PFSK-1 (cell line): ENCODE results near the gene ST6GALNAC3.

ENCODE experiments used
- FOXP2 ChIP-seq: optimal IDR thresholded peaks from 2 replicates; pipeline ENCODE3; 2011; ENCODE audit warnings: borderline replicate concordance, control low read depth, inconsistent platforms; ENCODE audit not compliant: insufficient read depth; ENCODE audit errors: extremely low read length, extremely low read depth
- POLR2AphosphoS5 ChIP-seq: IDR thresholded peaks from 2 replicates; pipeline ENCODE4 v1.6.1; 2012; ENCODE audit warnings: low read depth, mild to moderate bottlenecking, control low read depth, low read length, moderate library complexity
- REST ChIP-seq, 2 experiments: IDR thresholded peaks; 2 replicates each; pipeline versions ENCODE4 v1.6.1 to v1.8.0; 2011 to 2012; ENCODE audit warnings: low read depth in 2 of 2, low read length in 2 of 2, control low read depth in 1 of 2, inconsistent platforms in 1 of 2, mild to moderate bottlenecking in 1 of 2, moderate library complexity in 1 of 2; ENCODE audit not compliant: insufficient read depth in 1 of 2
- TAF1 ChIP-seq: IDR thresholded peaks from 2 replicates; pipeline ENCODE4 v1.6.1; 2012; ENCODE audit warnings: low read length, control low read depth, borderline replicate concordance; ENCODE audit not compliant: insufficient read depth

GRCh38 chr1:76674689-76675210 is 600.2 kb downstream of the ST6GALNAC3 start:
- TF ChIP-seq TAF1 (no peak), POLR2AphosphoS5 (no peak), REST (IDR thresholded peaks at IDR 0.05; ENCODE audit: insufficient read depth in 1 of 2, low read depth in 2 of 2, low read length in 2 of 2) (no peak), FOXP2 (no peak)
